ENCODE results near the gene CDK5R2.

The CDK5R2 gene

DNA sequence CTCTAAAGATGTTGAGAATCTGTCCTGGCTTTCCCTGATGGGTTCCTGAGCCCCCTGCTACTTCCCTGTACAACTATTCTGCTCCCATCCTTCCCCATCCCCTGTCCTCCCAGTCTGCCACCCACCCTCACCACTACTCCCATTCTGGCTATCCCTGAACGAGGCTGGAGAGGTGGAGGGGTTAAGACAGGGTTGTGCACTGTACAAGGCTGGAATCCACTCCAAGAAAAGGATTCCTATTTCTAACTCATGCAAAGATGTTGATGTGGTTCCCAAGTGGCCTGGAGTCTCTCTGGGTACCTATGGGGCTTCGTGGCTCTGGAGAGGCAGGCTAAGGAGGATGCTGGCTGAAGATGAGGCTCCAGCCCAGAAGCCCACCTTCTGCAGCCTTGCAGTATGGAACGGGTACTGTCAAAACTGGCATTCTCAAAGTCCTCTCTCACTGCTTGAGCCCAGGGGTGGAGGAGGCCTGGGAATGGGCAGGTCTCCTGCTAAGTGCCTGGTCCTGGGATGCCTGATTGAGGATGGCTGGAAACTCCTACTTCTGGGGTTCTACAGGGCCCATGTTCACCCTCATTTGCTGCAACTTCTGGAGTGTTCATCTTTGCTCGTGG, 26.8 kb downstream of the CDK5R2 start:
- in situ Hi-C loops (cut with MboI; ENCODE audit: low sequenced_read_pairs), result no loop called here

DNA sequence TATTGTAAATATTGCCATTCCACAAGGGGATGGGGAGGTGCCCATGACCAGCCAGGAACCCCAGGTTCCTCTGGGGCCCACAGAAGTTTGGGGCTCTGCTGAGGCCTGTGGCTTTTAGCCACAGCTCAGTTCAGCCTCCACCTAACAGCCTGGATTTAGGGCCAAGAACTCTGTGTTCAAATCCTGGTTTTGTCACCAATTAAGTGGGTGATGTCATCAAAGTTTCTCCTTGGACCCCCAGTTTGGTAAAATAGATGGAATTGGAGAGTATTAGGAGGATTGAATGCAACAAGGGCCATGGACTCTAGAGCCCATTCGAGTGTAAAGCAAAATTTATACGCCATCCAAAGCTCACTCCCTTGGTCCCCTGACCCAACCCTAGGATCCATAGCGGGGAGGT, 28.7 kb downstream of the CDK5R2 start:
- in situ Hi-C loops (cut with MboI; ENCODE audit: low sequenced_read_pairs), result no loop called here

DNA sequence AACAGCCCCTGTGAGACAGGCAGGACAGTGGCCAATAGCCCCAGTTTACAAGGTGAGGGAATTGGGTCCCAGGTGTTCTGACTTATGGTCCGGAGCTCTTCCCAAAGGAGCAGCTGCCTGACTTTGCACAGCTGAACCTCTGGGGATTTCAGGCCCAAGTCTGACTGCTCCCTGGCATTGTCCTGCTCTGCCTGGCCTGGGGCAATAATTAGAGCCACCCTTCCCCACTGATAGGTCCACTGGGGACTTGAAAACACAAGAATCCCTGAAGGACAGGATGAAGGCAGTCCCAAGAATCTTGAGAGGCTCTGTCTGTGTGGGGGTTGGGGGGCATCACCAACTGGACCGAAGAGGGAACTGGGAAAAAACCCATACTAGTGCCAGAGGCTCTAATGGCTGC, 29.2 kb downstream of the CDK5R2 start:
- in situ Hi-C loops (cut with MboI; ENCODE audit: low sequenced_read_pairs), result no loop called here

DNA sequence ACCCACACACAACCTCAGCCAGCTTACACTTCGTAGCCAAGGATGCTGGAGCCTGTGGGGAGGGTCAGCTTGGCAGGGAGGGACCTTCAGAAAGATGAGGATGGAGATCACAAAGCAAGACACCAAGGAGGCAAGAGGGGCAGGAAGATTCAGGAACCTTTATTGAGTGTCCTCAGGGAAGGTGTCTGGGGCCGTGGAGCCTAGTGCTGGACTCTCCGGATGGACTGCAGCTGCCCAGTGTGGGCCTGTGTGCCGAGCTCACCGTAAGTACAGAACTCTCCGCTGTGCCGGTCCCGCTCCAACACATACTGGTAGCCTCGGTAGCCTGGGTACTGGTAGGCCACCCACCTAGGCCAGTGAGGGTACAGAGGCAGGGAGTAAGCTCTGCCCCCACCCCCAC, 30.6 kb downstream of the CDK5R2 start:
- in situ Hi-C loops (cut with MboI; ENCODE audit: low sequenced_read_pairs), result no loop called here

DNA sequence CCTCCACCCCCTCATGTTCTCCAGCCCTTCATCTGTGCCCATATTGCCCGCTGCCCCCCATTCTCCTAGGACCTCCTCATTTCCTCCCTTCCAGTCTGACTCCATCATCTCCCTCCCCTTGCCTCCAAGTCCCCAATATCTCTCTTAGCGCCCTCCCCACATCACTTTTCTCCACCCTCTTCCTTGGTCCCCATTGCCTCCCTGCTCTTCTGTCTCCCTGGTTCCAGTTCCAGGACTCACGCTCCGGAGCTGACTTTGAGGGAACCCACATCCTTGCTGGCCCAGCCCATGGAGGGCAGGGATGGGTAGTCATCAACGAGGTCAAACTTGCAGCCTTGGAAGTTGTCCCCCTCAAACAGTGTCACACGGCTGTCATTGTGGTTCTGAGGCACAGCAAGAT, 31.1 kb downstream of the CDK5R2 start:
- in situ Hi-C loops (cut with MboI; ENCODE audit: low sequenced_read_pairs), result no loop called here

DNA sequence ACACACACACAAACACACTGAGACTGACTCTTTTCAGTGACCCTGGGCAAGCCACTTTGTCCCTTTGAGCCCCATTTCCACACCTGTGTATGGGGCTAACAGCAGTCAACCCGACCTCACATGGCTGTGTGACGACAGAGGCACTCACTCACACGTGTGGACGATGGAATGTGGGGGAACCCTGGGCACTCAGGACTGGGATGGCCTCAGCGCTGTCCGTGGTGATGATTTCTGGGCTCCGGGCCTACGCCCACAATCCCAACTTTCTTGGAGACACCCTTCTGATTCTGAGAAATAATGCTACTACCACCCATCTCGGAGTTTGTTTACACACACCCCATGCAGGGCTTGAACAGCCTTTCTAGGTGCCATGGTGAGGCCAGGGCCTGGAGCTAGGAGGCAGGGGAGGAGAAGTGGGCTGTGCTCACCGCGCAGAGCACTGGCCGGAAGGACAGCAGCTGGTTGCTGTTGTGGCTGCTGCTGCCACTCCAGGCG, 32.3 kb downstream of the CDK5R2 start:
- in situ Hi-C loops (cut with MboI; ENCODE audit: low sequenced_read_pairs), result no loop called here

DNA sequence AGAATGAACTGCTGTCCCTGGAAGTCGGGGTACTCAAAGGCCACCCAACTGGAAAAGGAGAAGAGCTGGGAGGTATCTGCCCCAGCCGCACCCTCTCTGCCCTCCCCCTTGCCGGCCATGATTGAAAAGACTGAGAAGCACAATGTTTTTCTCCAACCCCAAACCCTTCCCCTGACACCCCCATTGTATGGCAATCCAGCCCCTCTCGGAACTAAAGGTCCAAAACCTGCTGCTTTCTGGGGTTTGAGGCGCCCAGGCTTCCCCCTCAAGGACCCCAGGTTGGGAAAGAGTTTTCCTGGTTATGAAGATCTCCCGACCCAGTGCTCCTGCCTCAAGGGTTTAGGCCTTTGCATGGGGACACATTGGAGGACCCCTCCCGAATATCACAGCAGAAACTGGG, 32.7 kb downstream of the CDK5R2 start:
- in situ Hi-C loops (cut with MboI; ENCODE audit: low sequenced_read_pairs), result no loop called here

DNA sequence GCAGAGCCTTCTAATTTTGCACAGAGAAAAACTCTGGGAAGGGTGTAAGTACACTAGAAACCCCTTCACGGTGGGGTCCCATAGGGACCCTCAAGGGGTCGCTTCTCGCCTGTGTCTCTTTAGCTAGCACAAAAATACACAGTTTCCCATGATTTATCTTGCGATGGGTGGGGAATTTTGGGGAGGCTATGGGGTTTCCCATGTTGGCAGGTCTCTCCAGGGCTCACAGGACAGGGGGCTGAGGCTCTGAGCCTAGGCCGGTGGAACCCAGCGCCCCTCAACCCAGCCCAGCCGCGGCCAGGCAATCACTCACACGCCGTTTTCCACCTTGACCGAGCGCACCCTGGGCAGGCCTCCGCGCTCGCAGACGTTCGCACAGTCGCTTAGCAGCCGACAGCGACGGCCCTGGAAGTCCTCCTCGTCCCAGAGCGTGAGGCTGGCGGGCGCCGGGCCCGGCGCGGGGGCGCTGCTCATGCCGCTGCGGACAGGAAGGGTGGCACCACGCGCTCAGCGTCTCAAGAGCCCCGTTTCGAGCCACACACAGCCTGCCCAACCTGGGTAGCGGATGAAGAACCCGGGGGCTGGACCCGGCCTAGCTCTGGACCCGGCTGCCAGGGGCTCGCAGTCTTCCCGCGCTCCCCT, 33.4 kb downstream of the CDK5R2 start:
- in situ Hi-C loops (cut with MboI; ENCODE audit: low sequenced_read_pairs), result no loop called here

DNA sequence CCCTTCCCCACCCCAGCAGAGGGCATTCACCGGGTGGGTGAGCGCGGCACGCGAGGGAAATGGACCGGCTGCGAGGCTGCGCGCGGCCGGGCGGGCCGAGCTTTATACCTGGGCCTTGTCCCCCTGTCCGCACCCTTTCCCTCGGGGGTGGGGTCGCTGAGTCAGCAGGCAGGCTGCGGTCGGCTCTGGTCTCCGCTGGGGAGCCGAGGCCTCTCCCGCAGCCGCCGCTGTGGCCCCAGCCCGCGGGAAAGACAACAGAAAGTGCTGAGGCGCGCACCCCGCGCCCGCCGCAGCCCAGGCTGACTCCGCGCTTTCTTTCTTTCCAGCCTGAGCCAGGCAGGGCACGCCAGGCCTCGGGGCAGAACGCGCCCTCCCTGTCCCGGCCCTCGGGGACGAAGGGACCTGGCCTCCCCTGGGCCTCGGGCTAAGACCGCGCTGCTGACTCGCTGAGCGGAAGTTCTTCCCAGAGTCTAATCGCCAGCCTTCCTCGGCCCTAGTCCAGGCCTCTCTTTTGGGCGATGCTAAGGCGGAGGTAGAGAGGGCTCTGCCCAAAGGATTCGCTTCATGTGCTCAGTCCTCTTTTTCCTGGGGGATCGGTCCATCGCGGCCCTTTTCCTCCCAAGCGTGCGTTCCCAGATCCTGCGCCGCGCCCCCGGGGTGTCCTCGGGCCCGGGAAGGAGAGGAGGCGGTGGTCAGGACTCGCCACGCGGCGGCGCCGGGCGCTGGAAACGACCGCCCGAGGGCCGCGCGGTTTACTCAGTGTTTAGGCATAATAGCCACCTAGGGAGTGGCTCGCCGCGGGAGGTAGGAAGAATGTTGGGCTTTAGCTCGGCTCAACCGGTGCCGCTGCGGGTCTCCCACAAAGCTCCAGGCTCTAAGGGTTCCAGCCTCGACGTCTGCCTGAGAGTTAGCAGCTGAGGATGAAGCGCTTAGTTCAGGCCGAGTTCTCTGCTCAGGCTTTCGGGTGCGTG, 34.2 kb downstream of the CDK5R2 start, which contains the start of gene CRYBA2:
Gene CRYBA2 (minus strand): TSS at position 78 of the 971 bp plus-strand sequence. CDS start 246 bp downstream, outside the sequence.
- in situ Hi-C loops (cut with MboI; ENCODE audit: low sequenced_read_pairs), result no loop called here

DNA sequence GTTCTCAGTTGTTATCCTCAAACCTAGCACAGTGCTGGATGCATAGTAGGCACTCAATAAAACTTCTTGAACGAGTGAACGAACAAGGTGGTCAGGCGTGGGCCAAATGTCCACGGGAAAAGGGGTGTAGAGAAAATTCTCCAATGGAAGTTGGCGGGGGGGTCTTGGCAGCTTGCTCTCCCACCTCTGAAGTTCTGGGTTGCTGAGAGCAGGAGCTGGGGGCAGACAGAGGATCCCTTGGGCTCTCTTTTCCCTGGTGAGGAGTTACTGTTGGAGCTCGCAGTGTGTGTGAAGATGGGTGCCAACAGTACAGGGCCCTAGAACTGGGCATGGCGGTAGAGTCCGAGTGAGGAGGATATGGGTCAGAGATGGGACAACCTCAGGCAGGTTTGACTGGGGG, 36.1 kb downstream of the CDK5R2 start:
- in situ Hi-C loops (cut with MboI; ENCODE audit: low sequenced_read_pairs), result no loop called here

DNA sequence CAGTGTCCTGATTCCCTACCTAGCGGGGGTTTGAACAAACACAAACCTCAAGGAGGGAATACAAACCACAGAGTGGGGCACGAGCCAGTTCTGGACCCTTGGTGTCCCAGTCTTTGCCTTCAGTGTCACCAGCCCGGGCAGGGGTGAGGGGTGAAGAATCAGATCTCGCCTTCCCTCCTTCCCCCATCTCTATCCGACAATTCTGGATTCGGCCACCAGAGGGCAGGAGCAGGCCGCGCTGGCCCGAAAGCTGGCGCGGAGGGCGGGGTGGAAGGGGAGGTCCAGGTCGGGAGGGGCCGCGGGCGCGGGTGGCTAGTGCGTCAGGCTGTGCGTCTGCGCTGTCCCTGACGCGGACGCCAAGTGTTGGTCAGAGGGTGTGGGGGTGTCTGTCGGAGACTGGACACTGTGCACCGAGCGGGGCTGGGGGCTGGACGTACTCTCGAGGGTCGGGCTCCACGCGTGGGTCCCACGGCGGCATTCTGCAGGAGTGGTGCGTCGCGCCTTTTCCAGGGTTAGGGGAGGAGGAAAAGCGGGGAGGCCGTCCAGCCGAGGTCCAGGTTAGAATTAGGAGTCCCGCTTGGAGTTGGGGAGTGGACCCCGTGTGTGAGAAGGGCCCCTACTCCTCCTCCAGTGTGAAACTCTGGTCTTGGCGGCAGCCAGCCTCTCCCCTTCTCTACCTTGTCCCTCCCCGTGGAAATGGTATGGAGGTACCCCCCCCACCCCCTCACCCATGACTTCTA, 36.7 kb downstream of the CDK5R2 start:
- in situ Hi-C loops (cut with MboI; ENCODE audit: low sequenced_read_pairs), result no loop called here

DNA sequence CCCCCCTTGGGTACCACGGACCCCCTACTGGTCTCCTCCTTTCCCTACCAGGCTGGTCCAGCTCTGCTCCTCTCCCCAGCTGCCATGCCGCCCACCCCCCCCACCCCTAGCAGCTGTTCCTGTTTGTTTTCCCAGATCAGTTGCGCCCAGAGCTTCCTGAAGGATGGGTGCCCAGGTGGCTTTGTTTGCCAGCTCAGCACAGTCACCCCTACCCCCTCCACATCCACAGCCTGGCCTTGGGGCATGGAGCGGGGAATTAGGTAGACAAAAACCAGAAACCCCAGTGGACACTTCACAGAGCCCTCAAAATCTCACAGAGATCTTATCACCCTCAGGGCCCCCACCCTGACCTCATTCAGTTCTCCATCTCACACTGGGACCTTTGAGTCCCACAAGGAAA, 37.5 kb downstream of the CDK5R2 start:
- in situ Hi-C loops (cut with MboI; ENCODE audit: low sequenced_read_pairs), result no loop called here

DNA sequence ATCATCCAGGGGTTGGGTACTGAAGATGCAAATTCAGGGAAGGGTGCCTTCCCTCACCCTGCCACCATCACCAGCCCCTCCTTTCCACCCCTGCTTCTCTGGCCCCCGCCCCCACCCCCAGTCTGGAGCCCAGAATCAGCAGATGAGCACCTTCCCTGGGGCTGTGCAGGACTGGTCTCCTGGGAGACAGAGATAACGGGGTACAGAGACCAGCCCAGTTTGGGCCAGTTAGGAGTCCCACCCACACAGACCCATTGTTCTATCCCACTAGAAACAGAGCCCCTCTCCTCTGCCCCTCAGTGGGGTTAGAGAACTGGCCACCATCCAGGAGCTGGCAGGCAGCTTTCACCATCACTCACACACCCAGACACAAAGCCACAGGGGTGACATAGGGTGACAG, 38.3 kb downstream of the CDK5R2 start:
- in situ Hi-C loops (cut with MboI; ENCODE audit: low sequenced_read_pairs), result no loop called here

DNA sequence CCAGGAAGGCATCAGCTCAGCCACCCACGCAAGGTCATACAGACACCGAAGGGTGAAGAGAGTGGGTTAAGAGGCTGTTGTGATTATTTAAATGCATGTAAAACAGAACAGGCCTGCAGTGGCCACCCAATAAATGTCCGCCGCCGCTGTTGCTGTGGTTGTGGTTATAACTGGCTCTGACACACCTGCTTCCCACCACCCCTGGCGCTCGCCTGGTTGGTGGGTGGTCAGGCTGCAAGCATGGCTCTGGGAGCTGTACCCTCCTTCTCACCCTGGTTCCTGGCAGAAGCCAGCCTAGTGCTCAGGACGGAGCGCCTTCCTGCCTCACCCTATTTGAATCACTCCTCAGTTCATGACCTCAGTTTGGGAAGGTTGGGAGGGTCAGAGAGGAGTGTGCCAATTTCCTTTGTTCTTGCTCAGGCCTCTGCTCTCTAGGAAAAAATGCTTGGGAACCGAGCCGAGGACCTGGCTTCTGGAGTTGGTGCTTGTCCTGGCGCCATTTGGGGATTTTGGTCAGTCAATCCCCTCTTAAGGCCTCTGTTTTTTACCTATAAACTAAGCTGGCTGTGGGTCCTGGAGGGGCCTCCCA, 39.0 kb downstream of the CDK5R2 start:
- in situ Hi-C loops (cut with MboI; ENCODE audit: low sequenced_read_pairs), result no loop called here

DNA sequence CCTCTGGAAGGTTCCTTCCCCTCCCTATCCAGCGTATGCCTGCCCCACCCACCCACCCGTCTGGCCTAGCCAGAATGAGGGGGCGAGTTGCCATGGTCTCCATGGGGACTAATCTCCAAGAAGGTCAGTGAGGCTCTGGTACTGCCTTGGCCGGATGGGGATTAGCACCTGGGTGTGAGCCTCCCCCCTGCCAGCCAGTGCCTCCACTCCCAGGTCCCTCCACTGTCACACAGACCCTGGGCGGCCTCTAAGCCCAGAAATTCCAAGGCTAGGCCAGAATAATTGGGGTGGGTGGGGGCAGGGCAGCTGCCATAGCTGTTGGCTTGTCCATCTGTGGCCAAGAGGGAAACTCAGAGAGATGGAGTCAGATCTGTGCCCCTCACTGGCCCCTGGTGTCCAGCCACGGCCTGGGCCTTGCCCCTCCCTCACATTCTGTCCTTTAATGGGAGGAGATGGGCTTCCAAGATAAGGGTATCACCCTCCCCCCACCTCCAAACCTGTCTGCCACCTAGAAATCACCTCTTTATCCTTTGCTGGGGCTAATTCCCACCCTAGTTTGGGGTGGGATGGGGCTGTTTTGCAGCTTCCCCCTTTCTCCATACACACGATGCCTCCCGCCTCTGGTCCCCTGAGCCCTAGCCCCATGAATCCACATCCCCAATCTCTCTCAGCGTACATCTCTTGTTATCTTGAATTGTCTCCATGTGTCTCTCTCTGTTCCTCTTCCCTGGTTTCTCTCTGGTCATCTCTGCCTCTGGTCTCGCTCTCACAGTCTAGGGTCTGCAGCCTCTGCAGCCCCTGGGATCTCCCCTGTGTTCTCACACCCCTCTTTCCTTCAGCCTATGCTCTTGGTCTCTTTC, 39.8 kb downstream of the CDK5R2 start:
- in situ Hi-C loops (cut with MboI; ENCODE audit: low sequenced_read_pairs), result no loop called here

DNA sequence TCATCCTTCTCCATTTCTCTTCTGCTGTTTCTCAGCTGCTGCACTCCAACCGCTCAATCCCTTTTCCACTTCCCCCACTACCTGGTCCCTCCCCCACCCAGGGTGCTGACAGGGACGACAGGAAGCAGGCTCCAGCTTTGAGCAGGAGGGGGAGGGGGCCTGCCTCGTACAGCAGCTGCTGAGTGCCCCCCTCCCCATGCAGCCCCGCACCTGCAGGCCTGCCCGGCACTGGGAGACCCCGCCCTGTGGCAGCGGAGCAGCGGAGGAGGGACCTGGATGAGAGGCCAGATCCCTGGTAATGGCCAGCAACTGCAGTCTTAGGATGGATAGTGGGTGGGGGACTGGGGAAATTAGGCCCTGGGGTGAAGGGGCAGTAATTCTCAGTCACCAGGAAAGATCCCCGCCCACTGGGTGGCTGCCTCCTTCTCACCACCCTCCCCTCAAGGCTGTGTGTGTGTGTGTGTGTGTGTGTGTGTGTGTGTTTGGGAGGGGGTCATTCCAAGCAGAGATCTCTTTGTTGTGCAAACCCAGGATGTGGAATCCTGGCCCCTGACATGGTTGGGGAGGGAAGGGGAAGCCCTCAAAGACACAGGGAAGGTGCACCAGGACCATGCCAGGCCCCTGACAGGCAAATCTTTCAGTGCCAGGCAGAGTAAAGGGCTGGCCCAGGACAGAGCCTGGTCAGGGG, 40.6 kb downstream of the CDK5R2 start:
- in situ Hi-C loops (cut with MboI; ENCODE audit: low sequenced_read_pairs), result no loop called here

DNA sequence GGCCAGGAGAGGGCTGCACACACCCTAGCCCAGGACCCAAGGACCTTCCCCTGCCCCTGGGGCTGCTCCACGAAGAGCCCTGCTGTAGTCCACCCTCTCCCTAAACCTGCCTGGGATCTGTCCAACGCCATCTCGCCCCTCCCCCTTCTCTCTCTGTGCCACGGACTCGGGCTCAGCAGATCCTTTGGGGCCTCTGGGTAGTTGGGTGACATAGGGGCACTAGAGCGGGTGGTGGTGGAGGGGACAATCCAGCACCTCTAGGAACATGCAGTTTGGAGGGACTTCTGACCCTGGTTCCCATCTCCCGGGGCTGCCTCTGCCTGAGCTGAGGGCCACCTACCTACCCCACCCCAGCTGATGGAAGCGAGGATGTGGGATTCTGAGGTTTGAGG, 41.1 kb downstream of the CDK5R2 start:
- in situ Hi-C loops (cut with MboI; ENCODE audit: low sequenced_read_pairs), result no loop called here

DNA sequence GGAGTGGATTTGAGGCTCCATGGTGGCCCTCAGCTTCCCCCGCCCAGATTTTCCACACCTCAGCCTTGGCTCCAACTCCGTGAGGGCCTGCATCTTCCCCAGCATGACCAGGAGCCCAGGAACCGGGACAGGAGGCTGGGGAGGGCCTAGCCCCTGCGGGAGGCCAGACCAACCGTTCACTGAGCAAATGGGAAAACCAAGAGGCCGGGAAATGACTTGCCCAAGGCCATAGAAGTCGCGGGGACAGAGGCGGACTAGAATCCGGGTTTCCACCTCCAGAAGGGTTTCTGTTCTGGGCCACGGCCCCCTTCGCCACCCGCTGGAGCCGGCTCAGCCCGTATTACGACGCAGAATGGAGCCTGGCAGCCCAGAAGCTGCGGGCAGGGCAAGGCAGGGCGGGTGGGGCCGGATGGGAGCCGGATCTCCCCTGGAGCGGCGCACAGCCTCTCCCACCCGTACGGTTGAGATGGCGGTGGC, 41.7 kb downstream of the CDK5R2 start:
- in situ Hi-C loops (cut with MboI; ENCODE audit: low sequenced_read_pairs), result no loop called here

Measured in HL-60/S4 treated with phorbol 12-myristate 13-acetate at 8.2 ng/mL for 4 days and 3 days (cell line).